H9 (cell line): ENCODE results near the gene SKIC8. TPM values are rescaled to one million over a fixed set of nuclear protein-coding genes. Genes with fewer than 3 reads are reported as not detected.

Source experiments
- DNase-seq: peaks from one replicate; pipeline ENCODE4 v3.0.0-alpha.2; 2017
- H2AFZ ChIP-seq: one replicate; pipeline ENCODE4 v1.6.1; 2013; ENCODE audit warnings: mild to moderate bottlenecking, low read length, control low read depth, moderate library complexity
- H2AK5ac ChIP-seq: 2 replicates; pipeline ENCODE4 v1.6.1; 2013; ENCODE audit warnings: low read length, control low read depth, mixed read lengths; ENCODE audit not compliant: insufficient read length
- H2BK120ac ChIP-seq: one replicate; pipeline ENCODE4 v1.6.1; 2013; ENCODE audit warnings: low read depth, mild to moderate bottlenecking, low read length, control low read depth, inconsistent platforms; ENCODE audit not compliant: poor library complexity, severe bottlenecking
- H2BK12ac ChIP-seq: 2 replicates; pipeline ENCODE4 v1.6.1; 2013; ENCODE audit warnings: low read length, control low read depth, mixed read lengths, low read depth; ENCODE audit not compliant: insufficient read length
- H2BK15ac ChIP-seq: 2 replicates; pipeline ENCODE4 v1.6.1; 2013; ENCODE audit warnings: low read depth, low read length, control low read depth
- H2BK20ac ChIP-seq: one replicate; pipeline ENCODE4 v1.6.1; 2013; ENCODE audit warnings: low read depth, mild to moderate bottlenecking, low read length, control low read depth, inconsistent platforms; ENCODE audit not compliant: poor library complexity, severe bottlenecking
- H2BK5ac ChIP-seq: 2 replicates; pipeline ENCODE4 v1.6.1; 2013; ENCODE audit warnings: low read length, control low read depth, mixed read lengths; ENCODE audit not compliant: insufficient read length
- H3K14ac ChIP-seq: 2 replicates; pipeline ENCODE4 v1.6.1; 2013; ENCODE audit warnings: low read length, control low read depth; ENCODE audit not compliant: insufficient read depth
- H3K18ac ChIP-seq: 2 replicates; pipeline ENCODE4 v1.6.1; 2013; ENCODE audit warnings: low read depth, mild to moderate bottlenecking, mixed read lengths, low read length, control low read depth; ENCODE audit not compliant: insufficient read length
- H3K23ac ChIP-seq: 2 replicates; pipeline ENCODE4 v1.6.1; 2013; ENCODE audit warnings: low read length, control low read depth, mixed read lengths, low read depth; ENCODE audit not compliant: insufficient read length
- H3K23me2 ChIP-seq: 2 replicates; pipeline ENCODE4 v1.6.1; 2013; ENCODE audit warnings: low read depth, mild to moderate bottlenecking, mixed read lengths, low read length, control low read depth; ENCODE audit not compliant: insufficient read length, poor library complexity, severe bottlenecking
- H3K27ac ChIP-seq: 2 replicates; pipeline ENCODE4 v1.5.1; 2013; ENCODE audit warnings: low read length, control low read depth, mixed read lengths, low read depth; ENCODE audit not compliant: insufficient read length
- H3K27me3 ChIP-seq: 2 replicates; pipeline ENCODE4 v1.6.1; 2013; ENCODE audit warnings: low read length, control low read depth, inconsistent platforms; ENCODE audit not compliant: insufficient read depth
- H3K4ac ChIP-seq: 2 replicates; pipeline ENCODE4 v1.6.1; 2013; ENCODE audit warnings: low read depth, mild to moderate bottlenecking, control low read depth, inconsistent platforms, low read length, moderate library complexity
- H3K4me1 ChIP-seq: 2 replicates; pipeline ENCODE4 v1.6.1; 2013; ENCODE audit warnings: low read length, control low read depth, inconsistent platforms; ENCODE audit not compliant: insufficient read depth
- H3K4me2 ChIP-seq: 2 replicates; pipeline ENCODE4 v1.6.1; 2013; ENCODE audit warnings: low read length, control low read depth, mixed read lengths; ENCODE audit not compliant: insufficient read length, insufficient read depth
- H3K56ac ChIP-seq: 2 replicates; pipeline ENCODE4 v1.6.1; 2013; ENCODE audit warnings: low read depth, mild to moderate bottlenecking, mixed read lengths, low read length, control low read depth; ENCODE audit not compliant: insufficient read length
- H3K79me1 ChIP-seq: 2 replicates; pipeline ENCODE4 v1.6.1; 2013; ENCODE audit warnings: low read depth, mild to moderate bottlenecking, moderate library complexity, low read length, control low read depth, inconsistent platforms; ENCODE audit not compliant: insufficient read depth, poor library complexity, severe bottlenecking
- H3K79me2 ChIP-seq: 2 replicates; pipeline ENCODE4 v1.6.1; 2013; ENCODE audit warnings: low read length, control low read depth, inconsistent platforms; ENCODE audit not compliant: insufficient read depth
- H3K9ac ChIP-seq: 2 replicates; pipeline ENCODE4 v1.6.1; 2013; ENCODE audit warnings: low read length, control low read depth, mixed read lengths; ENCODE audit not compliant: insufficient read length; ENCODE audit errors: extremely low read depth
- H3K9me3 ChIP-seq: one replicate; pipeline ENCODE4 v1.6.1; 2013; ENCODE audit warnings: low read depth, low read length, inconsistent platforms; ENCODE audit not compliant: control insufficient read depth
- H3T11ph ChIP-seq: one replicate; pipeline ENCODE4 v1.6.1; 2013; ENCODE audit warnings: mild to moderate bottlenecking, low read length, control low read depth, inconsistent platforms
- H4K20me1 ChIP-seq: one replicate; pipeline ENCODE4 v1.6.1; 2013; ENCODE audit not compliant: control insufficient read depth, insufficient read length, insufficient read depth
- H4K5ac ChIP-seq: 2 replicates; pipeline ENCODE4 v1.6.1; 2013; ENCODE audit warnings: low read depth, mild to moderate bottlenecking, mixed read lengths, low read length, control low read depth; ENCODE audit not compliant: insufficient read length
- H4K8ac ChIP-seq: replicated peaks from 2 replicates; pipeline ENCODE4 v1.6.1; 2013; ENCODE audit warnings: low read length, control low read depth, mixed read lengths, low read depth; ENCODE audit not compliant: insufficient read length
- H4K91ac ChIP-seq: 2 replicates; pipeline ENCODE4 v1.6.1; 2013; ENCODE audit warnings: low read depth, mild to moderate bottlenecking, moderate library complexity, mixed read lengths, low read length, control low read depth; ENCODE audit not compliant: insufficient read length
- H3K27ac Mint-ChIP-seq, 3 experiments: 2 replicates in 2 of 3; 3 replicates in 1 of 3; pipeline ENCODE4 v1.8.0; 2020 to 2021; ENCODE audit warnings: mixed read lengths in 3 of 3, mild to moderate bottlenecking in 1 of 3, moderate library complexity in 1 of 3
- H3K27me3 Mint-ChIP-seq: 2 replicates; pipeline ENCODE4 v1.8.0; 2021; ENCODE audit warnings: low read depth, mild to moderate bottlenecking, moderate library complexity, mixed read lengths
- H3K36me3 Mint-ChIP-seq, 3 experiments: 2 replicates in 2 of 3; 3 replicates in 1 of 3; pipeline ENCODE4 v1.8.0; 2020 to 2021; ENCODE audit warnings: low read depth in 3 of 3, mixed read lengths in 3 of 3; ENCODE audit not compliant: insufficient read depth in 1 of 3
- H3K4me1 Mint-ChIP-seq, 2 experiments: 2 replicates each; pipeline ENCODE4 v1.8.0; 2020; ENCODE audit warnings: mixed read lengths in 2 of 2
- H3K4me3 Mint-ChIP-seq, 2 experiments: 2 replicates in 1 of 2; 3 replicates in 1 of 2; pipeline ENCODE4 v1.8.0; 2020 to 2021; ENCODE audit warnings: mild to moderate bottlenecking in 2 of 2, mixed read lengths in 2 of 2, moderate library complexity in 1 of 2
- H3K9me3 Mint-ChIP-seq, 2 experiments: 2 replicates in 1 of 2; 3 replicates in 1 of 2; pipeline ENCODE4 v1.8.0; 2020; ENCODE audit warnings: mild to moderate bottlenecking in 2 of 2, mixed read lengths in 2 of 2, moderate library complexity in 1 of 2
- CTCF ChIP-seq: fragments of 200-600 bp; sonication (generic); conservative IDR thresholded peaks from 3 replicates; pipeline ENCODE4 v1.8.0; 2021; ENCODE audit warnings: antibody characterized with exemption, mild to moderate bottlenecking
- WGBS: extraction: QIAGEN DNeasy Blood & Tissue Kit; methylation state at CpG from one replicate; pipeline ENCODE4 v1.1.7; 2013; ENCODE audit warnings: missing lambda C conversion rate, low lambda C conversion rate, mixed read lengths; ENCODE audit not compliant: insufficient read length; ENCODE audit errors: extremely low coverage; 5-methylcytosine and 5-hydroxymethylcytosine counted together
- total RNA-seq: library from RNA; stranded (reverse); gene quantifications from 2 replicates; pipeline ENCODE4 v1.2.1, GENCODE V29; 2021

SKIC8 gene
- total RNA-seq, 1 experiment from 2014 or later: 45.6 TPM

- Histone ChIP-seq H2BK15ac (no peak overlapping the region), H3K79me1 (no peaks in the 10 kb centered on the region), H4K5ac (no peak overlapping the region), H3K79me2 (no peaks in the 10 kb centered on the region), H2BK20ac (no peak overlapping the region), H3K9me3 (no peaks in the 10 kb centered on the region), H3K23ac (no peak overlapping the region), H2BK120ac (no peak overlapping the region), H3K9ac (no peak overlapping the region), H2AFZ (no peak overlapping the region), H3K18ac (no peak overlapping the region), H2BK12ac (no peak overlapping the region), H4K8ac (no peak overlapping the region), H2BK5ac (no peak overlapping the region), H3T11ph (no peak overlapping the region), H3K27ac (no peak overlapping the region), H4K91ac (no peak overlapping the region), H3K4ac (no peak overlapping the region), H3K14ac (no peak overlapping the region), H3K27me3 (no peaks in the 10 kb centered on the region), H2AK5ac (no peak overlapping the region), H4K20me1 (no peaks in the 10 kb centered on the region), H3K4me1 (peaks cover 4% of the 10 kb centered on the region; the same call in 1 of the 2 replicates), H3K4me2 (no peak overlapping the region), H3K23me2 (no peaks in the 10 kb centered on the region), H3K56ac (no peak overlapping the region)
- DNase-seq: no peak
- no peaks in the 10 kb centered on the region; the same call in 1 of the 2 replicates for H3K27me3 Mint-ChIP-seq
- TF ChIP-seq CTCF: no peak
- H3K4me1 Mint-ChIP-seq: peaks cover 37 to 51% of the 10 kb centered on the region in 2 experiments
- H3K9me3 Mint-ChIP-seq: no peaks in the 10 kb centered on the region; a peak in 1 of 5 replicates
- H3K27ac Mint-ChIP-seq: peak overlapping the region in 1 of 3 experiments; percentile 4; a peak in 2 of 7 replicates
- WGBS: no CpG with 5 or more reads among the region's 7 CpGs
- no peak overlapping the region for H3K4me3 Mint-ChIP-seq
- no peaks in the 10 kb centered on the region for H3K36me3 Mint-ChIP-seq
Observed at GRCh38 chr15:78314181-78314581, 14.8 kb upstream of the SKIC8 start.
